ENCODE data around the gene ENPP5.
"Not testable (repeated sequence)": the region's sequence is repeated elsewhere in the genome, so short reads cannot be mapped to it uniquely, and the experiment has no call there.

Gene ENPP5

DNA sequence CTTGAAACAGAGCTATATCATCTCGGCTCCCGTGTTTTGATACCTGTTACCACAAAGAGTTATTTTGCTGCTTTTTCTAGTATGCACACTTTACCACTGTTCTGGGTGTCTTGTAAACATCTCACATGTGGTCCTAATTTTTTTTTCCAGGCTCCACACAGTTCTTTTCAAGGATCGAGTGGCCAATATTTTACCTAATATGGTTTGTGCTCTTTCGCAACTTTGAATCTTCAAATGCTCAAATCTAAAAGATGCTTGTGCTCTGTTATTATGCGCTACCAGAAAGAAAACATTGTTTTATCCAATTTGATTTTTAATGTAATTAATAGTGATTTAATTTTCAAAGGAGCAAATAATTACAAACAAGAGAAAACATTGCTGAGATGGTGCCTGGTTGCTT is 10.7 kb downstream of the ENPP5 start:
- no peaks in the 10 kb centered on the region for H3K4me1 ChIP-seq (ENCODE audit: control insufficient read depth in 2 of 2, insufficient read depth in 1 of 2, low read depth in 1 of 2, low read length in 2 of 2)
- no peak overlapping the region for H3K4ac ChIP-seq (ENCODE audit: low read length)
- H4K91ac ChIP-seq (ENCODE audit: low read depth, low read length, poor library complexity) = no peak overlapping the region
- H3K27me3 ChIP-seq (ENCODE audit: control insufficient read depth in 3 of 3, insufficient read depth in 3 of 3, low read depth in 1 of 3, low read length in 3 of 3) = no peaks in the 10 kb centered on the region
- H3K18ac ChIP-seq (ENCODE audit: low read length) = no peak overlapping the region
- H3K79me1 ChIP-seq (ENCODE audit: low read depth, low read length) = no peaks in the 10 kb centered on the region
- no peak overlapping the region for H3K14ac ChIP-seq (ENCODE audit: low read length)
- H4K8ac ChIP-seq (ENCODE audit: low read depth, low read length) = no peak overlapping the region
- no peak overlapping the region for H3K23ac ChIP-seq (ENCODE audit: low read depth, low read length, poor library complexity)
- no CpG with 5 or more reads among the region's 5 CpGs for WGBS, 2 donors (ENCODE audit: extremely low coverage in 2 of 2, insufficient read length in 2 of 2, insufficient replicate concordance in 1 of 2)
- no peak for DNase-seq (ENCODE audit: low spot score)
- H3K27ac ChIP-seq (replicated peaks; ENCODE audit: low read length) = no peak overlapping the region
- H3K36me3 ChIP-seq (replicated peaks in 1 of 2; ENCODE audit: control insufficient read depth in 2 of 2, insufficient read depth in 2 of 2, low read length in 2 of 2) = no peaks in the 10 kb centered on the region
- no peak overlapping the region for H2AFZ ChIP-seq (ENCODE audit: low read length)
- no peak overlapping the region for H2BK120ac ChIP-seq (ENCODE audit: low read depth, low read length)
- H3K9ac ChIP-seq (ENCODE audit: low read depth, low read length, poor library complexity) = no peak overlapping the region
- H2BK15ac ChIP-seq (ENCODE audit: low read length) = no peak overlapping the region
- H3K9me3 ChIP-seq (replicated peaks in 1 of 2; ENCODE audit: control insufficient read depth in 2 of 2, insufficient read depth in 1 of 2, low read depth in 1 of 2, low read length in 2 of 2) = no peaks in the 10 kb centered on the region
- H2AK5ac ChIP-seq (ENCODE audit: low read depth, low read length) = no peak overlapping the region
- H3K4me3 ChIP-seq (ENCODE audit: low read length in 2 of 2) = no peak overlapping the region
- no peak overlapping the region for H3K4me2 ChIP-seq (ENCODE audit: insufficient read depth, low read length, poor library complexity, severe bottlenecking)
- no peak overlapping the region for H2BK5ac ChIP-seq (ENCODE audit: low read length)
- H2BK12ac ChIP-seq (ENCODE audit: low read length) = no peak overlapping the region

DNA sequence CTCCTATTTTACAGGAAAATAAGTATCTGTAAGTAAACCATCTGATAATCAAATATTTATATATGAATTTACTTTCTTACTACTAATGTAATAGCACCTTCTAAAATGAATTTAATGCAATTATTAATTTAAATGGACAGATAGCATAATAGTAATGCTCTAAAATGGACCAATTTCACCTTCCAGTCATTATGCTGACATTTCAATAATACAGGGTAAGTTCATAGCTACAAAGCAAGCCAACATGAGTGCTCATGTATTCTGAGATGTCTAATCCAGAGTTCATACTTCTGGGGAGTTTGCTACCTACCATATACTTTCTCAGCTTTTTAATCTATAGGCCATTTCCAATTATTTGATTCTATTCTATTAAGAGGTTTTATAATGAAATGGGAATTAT is 11.6 kb downstream of the ENPP5 start:
- no peak overlapping the region for H2AK5ac ChIP-seq (ENCODE audit: low read depth, low read length)
- H3K9ac ChIP-seq (ENCODE audit: low read depth, low read length, poor library complexity) = no peak overlapping the region
- H4K91ac ChIP-seq (ENCODE audit: low read depth, low read length, poor library complexity) = no peak overlapping the region
- no peak overlapping the region for H3K4me3 ChIP-seq (ENCODE audit: low read length in 2 of 2)
- H3K27ac ChIP-seq (replicated peaks; ENCODE audit: low read length) = no peak overlapping the region
- no peak overlapping the region for H4K8ac ChIP-seq (ENCODE audit: low read depth, low read length)
- H3K9me3 ChIP-seq (replicated peaks in 1 of 2; ENCODE audit: control insufficient read depth in 2 of 2, insufficient read depth in 1 of 2, low read depth in 1 of 2, low read length in 2 of 2) = no peaks in the 10 kb centered on the region
- H2BK12ac ChIP-seq (ENCODE audit: low read length) = no peak overlapping the region
- H3K27me3 ChIP-seq (ENCODE audit: control insufficient read depth in 3 of 3, insufficient read depth in 3 of 3, low read depth in 1 of 3, low read length in 3 of 3) = no peaks in the 10 kb centered on the region
- H3K4ac ChIP-seq (ENCODE audit: low read length) = no peak overlapping the region
- DNase-seq (ENCODE audit: low spot score) = no peak
- H3K18ac ChIP-seq (ENCODE audit: low read length) = no peak overlapping the region
- no peak overlapping the region for H3K23ac ChIP-seq (ENCODE audit: low read depth, low read length, poor library complexity)
- H3K36me3 ChIP-seq (replicated peaks in 1 of 2; ENCODE audit: control insufficient read depth in 2 of 2, insufficient read depth in 2 of 2, low read length in 2 of 2) = no peaks in the 10 kb centered on the region
- H3K4me1 ChIP-seq (ENCODE audit: control insufficient read depth in 2 of 2, insufficient read depth in 1 of 2, low read depth in 1 of 2, low read length in 2 of 2) = no peaks in the 10 kb centered on the region
- H3K14ac ChIP-seq (ENCODE audit: low read length) = no peak overlapping the region
- no peak overlapping the region for H3K4me2 ChIP-seq (ENCODE audit: insufficient read depth, low read length, poor library complexity, severe bottlenecking)
- H2AFZ ChIP-seq (ENCODE audit: low read length) = no peak overlapping the region
- no peak overlapping the region for H2BK5ac ChIP-seq (ENCODE audit: low read length)
- no peak overlapping the region for H2BK15ac ChIP-seq (ENCODE audit: low read length)
- no peaks in the 10 kb centered on the region for H3K79me1 ChIP-seq (ENCODE audit: low read depth, low read length)
- H2BK120ac ChIP-seq (ENCODE audit: low read depth, low read length) = no peak overlapping the region

DNA sequence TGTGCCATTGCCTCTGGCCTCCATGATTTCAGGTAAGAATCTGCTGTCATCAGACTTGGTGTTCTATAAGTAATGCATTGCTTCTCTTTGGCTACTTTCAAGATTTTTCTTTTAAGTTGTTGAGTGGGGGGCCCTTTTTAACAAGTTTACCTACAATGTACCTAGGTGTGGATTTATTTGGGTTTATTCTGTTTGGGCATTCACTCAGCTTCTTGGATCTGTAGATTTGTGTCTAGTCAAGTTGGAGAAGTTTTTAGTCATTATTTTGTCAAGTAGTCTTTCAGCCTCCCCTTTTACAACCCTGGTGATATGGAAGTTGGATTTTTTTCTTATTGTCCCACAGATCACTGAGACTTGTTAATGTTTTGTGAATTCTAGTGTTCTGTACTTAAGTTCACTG is 14.1 kb downstream of the ENPP5 start:
- Histone ChIP-seq H3K27me3 (ENCODE audit: control insufficient read depth in 3 of 3, insufficient read depth in 3 of 3, low read depth in 1 of 3, low read length in 3 of 3) (no peaks in the 10 kb centered on the region), H2BK12ac (ENCODE audit: low read length) (no peak overlapping the region), H4K8ac (ENCODE audit: low read depth, low read length) (no peak overlapping the region), H3K23ac (ENCODE audit: low read depth, low read length, poor library complexity) (no peak overlapping the region), H3K36me3 (replicated peaks in 1 of 2; ENCODE audit: control insufficient read depth in 2 of 2, insufficient read depth in 2 of 2, low read length in 2 of 2) (no peaks in the 10 kb centered on the region), H3K4me2 (ENCODE audit: insufficient read depth, low read length, poor library complexity, severe bottlenecking) (no peak overlapping the region), H2BK15ac (ENCODE audit: low read length) (no peak overlapping the region), H3K14ac (ENCODE audit: low read length) (no peak overlapping the region), H3K4me3 (ENCODE audit: low read length in 2 of 2) (no peak overlapping the region), H2AFZ (ENCODE audit: low read length) (no peak overlapping the region), H2BK5ac (ENCODE audit: low read length) (no peak overlapping the region), H3K27ac (replicated peaks; ENCODE audit: low read length) (no peak overlapping the region), H4K91ac (ENCODE audit: low read depth, low read length, poor library complexity) (no peak overlapping the region), H3K4ac (ENCODE audit: low read length) (no peak overlapping the region), H3K79me1 (ENCODE audit: low read depth, low read length) (no peaks in the 10 kb centered on the region), H3K18ac (ENCODE audit: low read length) (no peak overlapping the region), H3K4me1 (ENCODE audit: control insufficient read depth in 2 of 2, insufficient read depth in 1 of 2, low read depth in 1 of 2, low read length in 2 of 2) (no peaks in the 10 kb centered on the region), H3K9me3 (replicated peaks in 1 of 2; ENCODE audit: control insufficient read depth in 2 of 2, insufficient read depth in 1 of 2, low read depth in 1 of 2, low read length in 2 of 2) (no peaks in the 10 kb centered on the region), H3K9ac (ENCODE audit: low read depth, low read length, poor library complexity) (no peak overlapping the region), H2BK120ac (ENCODE audit: low read depth, low read length) (no peak overlapping the region), H2AK5ac (ENCODE audit: low read depth, low read length) (no peak overlapping the region)
- no peak for DNase-seq (ENCODE audit: low spot score)

DNA sequence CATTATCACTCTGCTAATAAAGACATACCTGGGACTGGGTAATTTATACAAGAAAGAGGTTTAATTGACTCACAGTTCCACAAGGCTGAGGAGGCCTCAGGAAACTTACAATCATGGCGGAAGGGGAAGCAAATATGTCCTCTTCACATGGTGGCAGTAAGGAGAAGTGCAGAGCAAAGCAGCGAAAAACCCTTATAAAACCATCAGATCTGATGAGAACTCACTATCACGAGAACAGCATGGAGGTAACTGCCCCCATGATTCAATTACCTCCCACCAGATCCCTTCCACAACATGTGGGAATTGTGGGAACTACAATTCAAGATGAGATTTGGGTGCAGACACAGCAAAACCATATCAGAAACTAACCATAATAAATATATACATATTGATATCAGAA is 21.7 kb downstream of the ENPP5 start:
- H2BK15ac ChIP-seq (ENCODE audit: low read length); H3K4me3 ChIP-seq (ENCODE audit: low read length in 2 of 2); H2BK12ac ChIP-seq (ENCODE audit: low read length); H2BK5ac ChIP-seq (ENCODE audit: low read length); H2AK5ac ChIP-seq (ENCODE audit: low read depth, low read length); H3K9me3 ChIP-seq (replicated peaks in 1 of 2; ENCODE audit: control insufficient read depth in 2 of 2, insufficient read depth in 1 of 2, low read depth in 1 of 2, low read length in 2 of 2); H3K79me1 ChIP-seq (ENCODE audit: low read depth, low read length); H3K4me1 ChIP-seq (ENCODE audit: control insufficient read depth in 2 of 2, insufficient read depth in 1 of 2, low read depth in 1 of 2, low read length in 2 of 2); H3K27me3 ChIP-seq (ENCODE audit: control insufficient read depth in 3 of 3, insufficient read depth in 3 of 3, low read depth in 1 of 3, low read length in 3 of 3); H3K23ac ChIP-seq (ENCODE audit: low read depth, low read length, poor library complexity); H3K18ac ChIP-seq (ENCODE audit: low read length); H3K9ac ChIP-seq (ENCODE audit: low read depth, low read length, poor library complexity); H2AFZ ChIP-seq (ENCODE audit: low read length); H3K4me2 ChIP-seq (ENCODE audit: insufficient read depth, low read length, poor library complexity, severe bottlenecking); H2BK120ac ChIP-seq (ENCODE audit: low read depth, low read length); H3K4ac ChIP-seq (ENCODE audit: low read length); H3K27ac ChIP-seq (replicated peaks; ENCODE audit: low read length); H3K14ac ChIP-seq (ENCODE audit: low read length); H4K91ac ChIP-seq (ENCODE audit: low read depth, low read length, poor library complexity); DNase-seq (ENCODE audit: low spot score); H3K36me3 ChIP-seq (replicated peaks in 1 of 2; ENCODE audit: control insufficient read depth in 2 of 2, insufficient read depth in 2 of 2, low read length in 2 of 2); H4K8ac ChIP-seq (ENCODE audit: low read depth, low read length): not testable (repeated sequence)
- WGBS, 2 donors (ENCODE audit: extremely low coverage in 2 of 2, insufficient read length in 2 of 2, insufficient replicate concordance in 1 of 2) = no CpG with 5 or more reads among the region's 3 CpGs

All from neuronal stem cell (in vitro differentiated cells).